ENCODE data around the gene NFATC2. TPM values are rescaled to one million over a fixed set of nuclear protein-coding genes. Genes with fewer than 3 reads are reported as not detected.

The NFATC2 gene
- total RNA-seq, 1 experiment from 2014 or later: not detected

DNA sequence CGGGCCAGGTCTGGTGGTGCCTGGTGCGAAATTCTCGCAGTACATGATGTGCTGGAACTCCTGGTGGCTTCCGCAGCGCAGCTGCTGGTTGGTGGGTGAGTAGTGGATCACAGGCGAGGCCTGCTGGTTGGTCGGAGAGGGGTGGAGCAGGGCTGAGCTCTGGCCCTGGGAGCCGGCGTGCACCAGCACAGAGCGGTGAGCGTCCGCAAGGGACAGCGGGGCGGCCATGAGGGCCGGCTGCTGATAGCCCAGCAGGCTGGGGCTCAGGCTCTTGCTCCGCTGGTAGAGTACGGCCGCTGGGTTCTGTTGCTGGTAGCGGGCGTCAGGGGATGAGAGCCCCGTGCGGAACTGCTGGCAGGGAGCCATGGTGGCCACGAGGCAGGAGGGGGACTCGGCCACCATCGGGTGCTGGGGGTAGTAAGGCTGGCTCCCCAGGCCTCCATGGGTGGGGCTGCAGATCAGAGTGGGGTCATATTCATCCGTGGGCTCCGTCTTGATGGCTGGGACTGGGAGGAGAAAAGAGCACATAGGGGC is 110.2 kb downstream of the NFATC2 start:
- H3K27ac ChIP-seq: no peak overlapping the region
- H3K36me3 ChIP-seq: no peaks in the 10 kb centered on the region
- peaks cover 50% of the 10 kb centered on the region for H3K27me3 ChIP-seq
- no peaks in the 10 kb centered on the region for H3K9me3 ChIP-seq (replicated peaks)
- no peak for DNase-seq
- no peak overlapping the region for H3K4me3 ChIP-seq
- H3K4me1 ChIP-seq: no peaks in the 10 kb centered on the region

DNA sequence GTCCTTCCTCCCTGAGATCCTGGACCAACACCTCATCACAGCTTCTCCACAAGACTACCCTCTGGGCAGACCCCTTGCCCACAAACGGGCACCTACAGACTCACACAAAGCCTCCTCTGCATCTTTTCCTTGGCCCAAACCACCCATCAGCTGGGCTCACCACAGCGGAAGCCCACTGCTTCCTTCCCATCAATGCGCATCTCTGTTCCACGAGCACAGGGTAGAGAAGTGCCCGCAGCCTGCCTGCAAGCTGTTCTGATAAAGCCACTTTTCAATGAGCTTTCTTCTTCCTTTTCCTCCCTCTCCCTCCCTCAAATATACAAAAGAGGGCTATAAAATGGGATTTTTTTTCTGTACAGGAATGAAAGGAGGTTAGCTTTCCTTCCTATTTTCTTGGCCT is 111.2 kb downstream of the NFATC2 start:
- Histone ChIP-seq H3K27me3 (peaks cover 50% of the 10 kb centered on the region), H3K27ac (no peak overlapping the region)

DNA sequence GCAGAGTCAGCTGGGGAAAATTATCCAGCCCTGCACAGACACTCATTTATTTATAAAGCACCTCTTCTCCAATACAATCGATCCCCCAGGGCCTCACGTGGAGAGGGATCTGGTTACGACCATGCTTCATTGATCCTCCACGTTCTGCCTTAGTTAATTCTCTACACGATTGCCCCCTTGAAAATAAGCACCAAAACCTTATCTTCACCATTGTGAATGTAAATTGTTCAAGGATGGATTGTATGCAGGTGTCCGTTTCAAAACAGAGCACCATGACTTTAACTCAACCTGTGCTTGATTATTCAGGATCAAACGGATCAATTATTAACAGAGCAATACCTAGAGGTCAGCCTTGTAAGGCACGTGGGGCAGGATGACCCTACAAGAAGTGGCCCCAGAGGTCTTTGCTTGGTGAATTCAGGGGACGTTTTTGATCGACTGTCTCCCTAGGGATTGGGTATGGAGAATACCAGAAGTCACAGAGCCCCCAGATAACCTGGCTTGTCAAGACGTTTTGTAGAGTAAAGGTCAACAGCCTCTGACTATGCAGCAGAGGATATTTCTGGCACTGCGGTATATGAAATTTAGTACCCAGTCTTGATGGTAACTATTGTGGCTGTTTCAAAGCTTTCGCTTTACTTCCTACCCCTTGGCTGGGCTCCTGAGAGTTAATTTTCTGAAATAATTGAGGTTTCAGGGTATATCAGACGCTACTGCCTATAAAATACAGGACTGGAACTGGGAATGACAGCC is 112.1 kb downstream of the NFATC2 start:
- H3K4me3 ChIP-seq: no peak overlapping the region
- H3K4me1 ChIP-seq: no peaks in the 10 kb centered on the region
- no peaks in the 10 kb centered on the region for H3K9me3 ChIP-seq (replicated peaks)
- no peak for DNase-seq
- peaks cover 56% of the 10 kb centered on the region for H3K27me3 ChIP-seq
- H3K27ac ChIP-seq: no peak overlapping the region
- H3K36me3 ChIP-seq: no peaks in the 10 kb centered on the region

More for the DNA sequence above, 111.2 kb downstream of the NFATC2 start:
- H3K4me3 ChIP-seq: no peak overlapping the region
- H3K36me3 ChIP-seq: no peaks in the 10 kb centered on the region
- no peak for DNase-seq
- no peaks in the 10 kb centered on the region for H3K4me1 ChIP-seq
- H3K9me3 ChIP-seq (replicated peaks): no peaks in the 10 kb centered on the region

DNA sequence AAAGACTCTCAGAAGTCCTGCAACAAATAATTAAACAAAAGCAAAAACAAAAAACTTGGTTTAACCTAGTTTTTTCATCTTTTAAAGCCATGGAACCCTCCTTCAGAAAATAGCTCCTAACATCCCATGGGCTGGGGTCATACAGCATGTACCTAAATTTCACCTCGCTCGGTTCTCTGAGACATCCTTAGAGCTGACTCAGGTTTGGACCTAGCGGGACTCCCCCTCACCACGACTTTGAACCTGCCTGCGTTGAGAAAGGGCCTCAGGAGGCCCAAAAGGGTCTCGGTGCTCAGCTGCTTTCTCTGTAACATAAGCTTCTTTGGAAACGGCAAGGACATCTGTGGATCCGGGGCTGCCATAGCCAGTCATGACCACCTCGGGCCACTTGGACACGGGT is 112.8 kb downstream of the NFATC2 start:
- Histone ChIP-seq H3K36me3 (no peaks in the 10 kb centered on the region), H3K4me1 (no peaks in the 10 kb centered on the region), H3K27me3 (peaks cover 59% of the 10 kb centered on the region), H3K4me3 (no peak overlapping the region), H3K27ac (no peak overlapping the region), H3K9me3 (replicated peaks) (no peaks in the 10 kb centered on the region)
- DNase-seq: no peak

DNA sequence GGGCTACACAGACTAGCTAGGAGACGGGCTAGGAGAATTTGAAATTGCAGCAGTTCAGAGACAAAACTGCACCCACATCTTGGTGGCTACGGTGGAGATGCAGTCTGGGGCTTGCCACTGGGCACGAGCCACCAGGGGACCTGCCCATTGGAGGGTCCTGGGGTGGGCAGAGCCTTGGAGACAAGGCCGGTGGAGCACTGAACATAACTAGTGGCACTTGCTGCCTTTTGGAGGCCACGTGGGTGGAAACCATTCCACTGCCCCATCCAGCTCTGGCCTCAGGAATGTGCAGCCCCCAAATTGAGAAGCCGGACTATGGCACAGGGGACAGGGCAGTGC is 113.4 kb downstream of the NFATC2 start:
- Histone ChIP-seq H3K4me1 (no peaks in the 10 kb centered on the region), H3K4me3 (no peak overlapping the region), H3K9me3 (replicated peaks) (no peaks in the 10 kb centered on the region), H3K27me3 (peaks cover 60% of the 10 kb centered on the region), H3K27ac (no peak overlapping the region), H3K36me3 (no peaks in the 10 kb centered on the region)
- DNase-seq: no peak

DNA sequence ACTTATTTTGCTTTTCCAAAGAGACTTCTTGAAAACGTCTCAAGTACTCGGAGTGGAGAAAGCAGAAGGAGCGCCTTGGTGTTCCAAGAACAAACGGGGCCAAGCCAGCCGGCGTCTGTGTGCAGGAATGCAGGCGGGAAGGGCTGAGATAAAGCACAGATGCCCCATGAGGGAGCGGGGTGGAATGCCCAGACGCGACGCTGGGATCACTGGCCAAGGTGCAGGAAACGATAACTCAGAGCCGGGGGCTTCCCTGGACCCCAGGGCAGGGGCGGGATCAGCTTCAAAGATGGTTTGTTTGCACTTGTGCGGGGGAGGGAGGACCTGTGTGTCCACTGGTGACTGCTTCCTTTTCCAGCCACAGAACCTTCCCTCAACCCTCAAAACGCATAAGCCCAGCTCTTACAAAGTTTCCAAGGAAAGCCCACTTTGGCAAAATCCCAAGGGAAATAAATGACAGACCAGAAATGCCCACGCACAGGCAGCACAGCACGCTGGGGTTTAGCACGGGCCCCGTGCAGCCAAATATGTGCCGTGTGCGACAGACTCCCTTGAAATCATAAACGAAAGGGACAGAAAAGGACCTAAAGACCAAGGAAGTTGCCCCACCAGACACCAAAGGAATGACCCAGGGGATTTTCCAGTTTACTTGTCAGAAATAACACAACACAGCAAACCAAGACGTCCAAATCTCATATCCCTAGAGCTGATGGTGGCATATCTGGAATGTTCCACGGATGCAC is 113.9 kb downstream of the NFATC2 start:
- no peaks in the 10 kb centered on the region for H3K4me1 ChIP-seq
- H3K9me3 ChIP-seq (replicated peaks): no peaks in the 10 kb centered on the region
- peaks cover 65% of the 10 kb centered on the region for H3K27me3 ChIP-seq
- DNase-seq: no peak
- no peaks in the 10 kb centered on the region for H3K36me3 ChIP-seq
- H3K4me3 ChIP-seq: no peak overlapping the region
- no peak overlapping the region for H3K27ac ChIP-seq

DNA sequence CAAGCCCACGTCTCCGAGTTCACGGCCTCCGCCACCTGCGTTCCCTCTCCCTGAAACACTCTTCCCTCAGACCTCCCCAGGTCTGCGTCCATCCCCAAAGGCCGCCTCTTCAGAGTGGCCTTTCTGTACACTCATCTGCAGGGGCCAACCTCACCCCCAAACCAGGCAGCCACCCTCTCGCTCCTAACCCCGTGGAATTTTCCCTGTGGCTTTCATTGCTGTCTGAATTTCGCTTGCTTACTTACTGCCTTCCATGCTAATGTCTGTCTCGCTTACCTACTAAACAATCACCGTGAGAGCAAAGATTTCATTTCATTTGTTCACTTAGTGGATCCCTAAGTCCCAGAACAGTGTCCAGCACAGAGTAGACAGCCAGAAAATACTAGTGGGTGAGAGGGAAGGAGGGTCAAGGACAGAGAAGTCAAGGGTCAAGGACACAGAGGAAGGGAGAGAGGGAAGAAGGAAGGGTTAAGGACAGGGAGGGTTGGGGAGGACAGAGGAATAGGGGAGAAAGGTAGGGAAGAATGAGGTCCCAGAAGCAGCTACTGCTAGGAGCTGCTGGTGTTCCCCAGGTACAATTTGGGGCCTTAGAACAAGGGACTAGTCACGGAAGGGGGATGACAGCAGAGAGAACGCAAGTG is 114.7 kb downstream of the NFATC2 start:
- no peaks in the 10 kb centered on the region for H3K4me1 ChIP-seq
- DNase-seq: no peak
- no peaks in the 10 kb centered on the region for H3K9me3 ChIP-seq (replicated peaks)
- H3K36me3 ChIP-seq: no peaks in the 10 kb centered on the region
- H3K4me3 ChIP-seq: no peak overlapping the region
- no peak overlapping the region for H3K27ac ChIP-seq
- H3K27me3 ChIP-seq: peaks cover 69% of the 10 kb centered on the region

DNA sequence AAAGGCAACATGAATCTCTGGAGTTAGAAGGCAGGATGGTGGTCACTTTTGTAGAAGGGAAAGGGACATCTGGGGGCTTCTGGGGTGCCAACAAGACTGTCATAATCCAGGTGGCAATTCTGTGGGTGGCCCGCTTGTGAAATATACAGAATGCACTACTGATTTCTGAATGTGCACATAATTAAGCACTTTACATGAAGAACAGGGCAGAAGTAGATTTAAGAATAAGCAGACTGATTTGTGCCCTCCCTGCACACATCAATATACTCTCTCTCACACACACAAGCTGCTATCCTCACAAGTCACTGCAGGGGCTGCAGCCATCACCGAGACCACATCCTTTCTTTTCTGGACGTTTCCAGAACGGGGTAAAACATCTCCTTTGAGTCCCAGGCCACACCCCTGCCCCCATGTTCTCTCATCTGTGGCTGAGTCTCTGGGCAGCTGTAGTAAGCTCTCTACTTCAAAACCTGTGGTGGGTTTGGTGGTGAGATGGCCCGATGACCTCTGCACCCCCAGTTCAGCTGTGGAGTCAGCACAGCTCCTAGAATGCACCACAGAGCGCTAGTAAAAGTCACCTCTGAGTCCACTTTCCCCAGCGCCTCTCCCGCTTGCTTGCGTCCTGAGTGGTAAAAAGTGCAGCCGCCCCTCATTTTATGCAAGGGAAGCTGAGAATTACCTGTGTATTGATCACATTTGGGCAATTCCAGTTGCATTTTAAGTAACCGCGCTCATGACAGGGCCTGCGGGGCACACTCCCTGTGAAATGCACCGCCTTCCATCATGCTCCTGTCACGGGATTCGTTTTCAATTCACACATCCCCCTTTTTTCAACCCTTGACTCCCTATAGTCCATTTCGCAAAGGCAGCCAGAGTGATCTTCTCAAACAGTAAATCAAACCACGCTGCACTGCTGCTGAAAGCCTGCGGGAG is 115.5 kb downstream of the NFATC2 start:
- Histone ChIP-seq H3K9me3 (replicated peaks) (no peaks in the 10 kb centered on the region), H3K4me3 (no peak overlapping the region), H3K27me3 (peaks cover 64% of the 10 kb centered on the region), H3K27ac (no peak overlapping the region), H3K4me1 (no peaks in the 10 kb centered on the region), H3K36me3 (no peaks in the 10 kb centered on the region)
- no peak for DNase-seq

DNA sequence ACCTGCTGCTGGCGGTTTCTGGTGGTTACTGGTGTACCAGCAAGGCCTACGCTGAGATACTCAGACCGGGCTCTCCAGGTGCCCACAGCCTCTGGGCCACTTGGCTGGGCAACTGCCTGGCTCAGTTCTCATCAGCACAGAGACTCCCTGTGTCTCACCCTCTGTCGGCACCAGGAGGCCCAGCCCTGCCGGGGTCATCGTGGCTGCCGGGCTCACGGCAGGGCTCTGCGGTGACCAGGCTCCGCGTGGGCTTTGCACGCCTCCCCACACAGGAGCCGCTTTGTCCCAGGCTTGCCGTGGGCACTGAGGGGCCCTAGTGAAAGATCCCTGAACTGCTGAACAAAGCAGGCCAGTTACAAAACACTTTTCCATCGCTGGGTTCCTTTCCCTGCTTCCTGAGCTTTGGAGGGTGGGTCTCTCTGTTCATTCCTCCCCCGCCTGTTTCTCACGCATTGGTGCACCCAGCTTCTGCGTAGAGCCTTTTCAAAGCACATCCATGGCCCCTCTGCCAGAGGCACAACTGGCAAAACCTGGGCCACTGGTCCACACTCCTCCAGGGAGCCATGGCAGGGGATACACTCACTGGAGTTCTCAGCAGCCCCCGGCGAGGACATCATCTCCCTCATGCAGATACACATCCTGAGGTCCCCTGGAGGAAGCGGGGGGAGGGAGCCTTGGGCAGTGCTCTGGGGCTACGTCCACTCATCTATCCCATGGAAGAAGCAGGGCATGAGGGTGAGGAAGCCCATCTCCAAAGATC is 117.0 kb downstream of the NFATC2 start:
- peaks cover 52% of the 10 kb centered on the region for H3K27me3 ChIP-seq
- H3K9me3 ChIP-seq (replicated peaks): no peaks in the 10 kb centered on the region
- no peak overlapping the region for H3K4me3 ChIP-seq
- H3K36me3 ChIP-seq: no peaks in the 10 kb centered on the region
- no peak for DNase-seq
- no peak overlapping the region for H3K27ac ChIP-seq
- H3K4me1 ChIP-seq: no peaks in the 10 kb centered on the region

DNA sequence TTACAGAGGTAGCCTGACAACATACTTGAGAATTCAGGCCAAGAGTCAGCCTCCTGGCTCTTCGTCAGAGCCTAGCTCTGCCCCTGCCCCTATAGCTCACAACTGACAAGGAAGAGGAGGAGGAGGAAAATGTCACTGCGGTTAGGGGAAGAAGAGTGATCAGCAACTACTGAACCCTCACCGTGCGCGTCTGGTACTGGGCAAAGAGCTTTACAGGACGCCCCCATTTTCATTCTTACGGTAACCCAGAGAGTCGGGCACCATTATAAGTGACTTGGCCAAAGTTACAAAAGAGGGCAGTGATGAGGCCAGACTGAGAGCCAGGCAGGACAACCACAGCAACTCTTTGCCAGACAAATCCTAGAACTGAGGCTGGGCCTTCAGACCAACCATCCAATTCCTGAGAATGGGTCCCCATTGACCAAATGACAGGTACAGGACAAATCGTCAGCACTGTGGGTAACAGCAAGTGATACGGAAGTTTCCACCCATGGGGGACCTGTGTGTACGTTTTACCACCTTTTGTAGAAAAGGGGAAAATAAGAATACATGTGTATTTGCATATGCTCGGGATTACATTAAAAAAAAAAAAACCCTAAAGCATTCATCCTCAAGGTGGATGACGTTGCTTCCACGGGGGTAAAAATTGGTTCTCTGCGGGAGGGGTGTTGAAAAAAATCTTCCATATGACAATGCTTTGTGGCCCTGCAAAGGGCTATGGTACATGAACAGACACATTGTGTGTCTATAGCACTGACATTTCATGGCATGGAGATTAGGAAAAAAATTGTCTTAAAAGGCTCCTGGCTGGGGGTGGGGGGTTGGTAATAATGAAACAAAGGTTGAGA is 118.0 kb downstream of the NFATC2 start:
- Histone ChIP-seq H3K4me3 (no peak overlapping the region), H3K36me3 (no peaks in the 10 kb centered on the region), H3K9me3 (replicated peaks) (no peaks in the 10 kb centered on the region), H3K27ac (no peak overlapping the region), H3K27me3 (peaks cover 44% of the 10 kb centered on the region), H3K4me1 (no peaks in the 10 kb centered on the region)
- DNase-seq: no peak

DNA sequence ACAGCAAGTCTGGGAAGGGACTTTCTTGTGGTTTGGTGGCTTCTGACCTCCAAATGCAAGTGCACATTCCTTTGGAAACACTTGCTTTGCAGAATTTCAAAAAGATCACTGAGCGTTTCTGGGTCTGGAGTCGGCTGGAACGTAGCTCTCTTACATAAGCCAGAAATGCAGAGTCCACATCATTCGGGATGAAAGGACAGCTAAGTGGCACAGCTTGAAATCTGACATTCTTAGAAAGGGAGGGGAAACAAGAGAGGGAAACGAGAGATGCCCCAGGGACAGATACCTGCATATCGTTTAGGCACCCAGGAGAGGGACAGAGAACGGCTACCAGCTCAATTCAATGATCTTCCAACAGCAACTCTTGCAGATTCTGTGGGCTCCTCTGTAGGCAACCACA is 118.7 kb downstream of the NFATC2 start:
- Histone ChIP-seq H3K36me3 (no peaks in the 10 kb centered on the region), H3K4me3 (no peak overlapping the region), H3K9me3 (replicated peaks) (no peaks in the 10 kb centered on the region), H3K27ac (no peak overlapping the region), H3K27me3 (peaks cover 40% of the 10 kb centered on the region), H3K4me1 (no peaks in the 10 kb centered on the region)
- no peak for DNase-seq

DNA sequence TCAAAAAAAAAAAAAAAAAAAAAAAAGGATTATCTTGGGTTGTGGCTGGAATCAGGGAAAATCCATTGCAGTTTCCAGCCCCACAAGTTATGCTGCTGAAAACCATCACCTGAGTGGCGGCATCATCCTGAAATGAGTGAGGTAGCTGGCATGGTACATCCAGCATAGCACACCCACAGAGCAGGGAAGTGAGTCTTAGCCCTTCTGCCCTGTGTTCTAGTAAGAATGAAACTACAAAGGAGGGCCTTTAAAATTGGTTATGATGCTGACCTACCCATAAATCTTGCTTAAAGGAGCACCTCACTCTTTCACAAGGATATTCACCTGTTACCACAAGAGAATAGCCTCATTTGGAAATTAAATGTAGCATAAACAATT is 119.2 kb downstream of the NFATC2 start:
- Histone ChIP-seq H3K27ac (no peak overlapping the region), H3K36me3 (no peaks in the 10 kb centered on the region), H3K9me3 (replicated peaks) (no peaks in the 10 kb centered on the region), H3K27me3 (peaks cover 35% of the 10 kb centered on the region), H3K4me3 (no peak overlapping the region), H3K4me1 (no peaks in the 10 kb centered on the region)
- no peak for DNase-seq
